Lower leg skin (tissue), 3 donors: ENCODE measurements around the gene FASTK.

ENCODE experiments used
- POLR2A ChIP-seq, 2 donors: fragments of 450-650 bp; IDR thresholded peaks; one replicate each; pipeline ENCODE4 v1.6.1; 2016 to 2017; ENCODE audit warnings: antibody characterized with exemption in 2 of 2, mild to moderate bottlenecking in 1 of 2, moderate library complexity in 1 of 2
- TF ChIP-seq, protein P1 (sequence below), 3 donors: fragments of 450-650 bp; IDR thresholded peaks; one replicate each; pipeline ENCODE4 v1.5.1; 2016; ENCODE audit warnings: antibody characterized with exemption in 3 of 3, mild to moderate bottlenecking in 3 of 3, moderate library complexity in 2 of 3

DNA sequence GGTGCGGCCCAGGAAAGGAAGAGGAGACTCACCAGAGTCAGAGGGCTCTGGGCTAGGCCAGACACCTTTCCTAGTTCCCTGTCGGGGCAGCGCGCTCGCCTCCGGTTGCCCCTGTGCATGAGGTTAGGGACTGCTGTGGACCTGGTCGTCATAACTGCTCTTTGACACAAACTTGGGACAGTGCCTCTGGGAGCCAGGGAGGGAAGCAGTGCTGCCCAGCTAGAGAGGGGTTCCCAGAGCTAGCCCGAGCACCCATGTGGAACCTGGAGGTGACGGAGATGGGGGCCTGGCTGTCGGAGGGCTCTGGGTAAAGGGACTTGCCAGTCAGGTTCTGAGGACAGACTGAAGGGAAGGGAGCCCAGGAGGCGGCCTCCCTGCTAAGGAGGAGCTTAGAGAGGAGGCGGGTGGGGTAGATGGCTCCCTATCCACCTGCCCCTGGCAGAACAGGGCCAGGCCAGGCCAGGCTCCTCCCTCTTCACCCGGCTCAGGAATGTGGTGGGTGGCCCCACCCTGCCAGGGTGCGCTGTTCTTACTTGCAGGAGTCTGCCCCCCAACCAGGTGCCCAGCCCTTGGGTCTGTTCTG, 35.3 kb upstream of the FASTK start:
- TF ChIP-seq, protein P1, sequence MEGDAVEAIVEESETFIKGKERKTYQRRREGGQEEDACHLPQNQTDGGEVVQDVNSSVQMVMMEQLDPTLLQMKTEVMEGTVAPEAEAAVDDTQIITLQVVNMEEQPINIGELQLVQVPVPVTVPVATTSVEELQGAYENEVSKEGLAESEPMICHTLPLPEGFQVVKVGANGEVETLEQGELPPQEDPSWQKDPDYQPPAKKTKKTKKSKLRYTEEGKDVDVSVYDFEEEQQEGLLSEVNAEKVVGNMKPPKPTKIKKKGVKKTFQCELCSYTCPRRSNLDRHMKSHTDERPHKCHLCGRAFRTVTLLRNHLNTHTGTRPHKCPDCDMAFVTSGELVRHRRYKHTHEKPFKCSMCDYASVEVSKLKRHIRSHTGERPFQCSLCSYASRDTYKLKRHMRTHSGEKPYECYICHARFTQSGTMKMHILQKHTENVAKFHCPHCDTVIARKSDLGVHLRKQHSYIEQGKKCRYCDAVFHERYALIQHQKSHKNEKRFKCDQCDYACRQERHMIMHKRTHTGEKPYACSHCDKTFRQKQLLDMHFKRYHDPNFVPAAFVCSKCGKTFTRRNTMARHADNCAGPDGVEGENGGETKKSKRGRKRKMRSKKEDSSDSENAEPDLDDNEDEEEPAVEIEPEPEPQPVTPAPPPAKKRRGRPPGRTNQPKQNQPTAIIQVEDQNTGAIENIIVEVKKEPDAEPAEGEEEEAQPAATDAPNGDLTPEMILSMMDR (IDR thresholded peaks at IDR 0.05) = no peak
- no peak for TF ChIP-seq POLR2A (IDR thresholded peaks at IDR 0.05)
